SIG-M5 treated with dmso at 0.1 percent for 504 hours (cell line): ENCODE data around the gene PDZK1IP1.
"Not testable (repeated sequence)": the region's sequence is repeated elsewhere in the genome, so short reads cannot be mapped to it uniquely, and the experiment has no call there.

Source experiments
- DNase-seq: peaks from one replicate; lab custom pipeline; 2025; ENCODE audit not compliant: unreplicated experiment; lab: John Stamatoyannopoulos, UW

The PDZK1IP1 gene

DNA sequence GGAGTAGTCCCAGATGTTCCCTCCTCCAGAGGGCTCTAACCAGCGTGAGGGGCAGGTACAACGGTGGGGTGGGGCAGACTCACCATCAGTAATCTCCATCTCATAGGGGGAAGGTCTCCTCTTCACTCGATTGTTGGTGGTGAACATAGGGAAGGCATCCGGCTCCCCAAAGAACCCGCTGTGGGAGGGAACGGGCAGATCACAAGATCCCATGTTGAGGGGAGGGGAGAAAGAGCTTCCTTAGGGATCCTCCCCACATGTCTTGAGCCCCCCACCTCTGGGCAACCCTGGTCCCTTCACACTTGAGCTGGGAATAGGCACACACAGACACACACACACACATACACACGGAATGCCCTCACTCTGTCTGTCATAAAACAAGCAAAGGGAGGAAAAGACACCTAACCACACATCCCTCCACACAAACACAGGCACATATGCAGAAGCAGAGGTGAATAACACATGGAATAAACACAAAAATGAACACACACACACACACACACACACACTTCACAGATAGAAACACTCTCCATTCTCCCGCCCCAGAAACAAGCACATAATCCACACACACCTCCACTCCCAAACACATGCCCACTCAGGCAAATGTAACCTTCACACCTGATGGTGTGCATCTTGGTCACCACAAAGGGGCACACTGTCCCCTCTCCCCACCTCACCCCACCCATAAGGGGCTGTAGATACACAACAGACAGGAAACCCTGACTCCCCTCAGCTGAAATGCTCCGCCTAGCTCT, 34.3 kb upstream of the PDZK1IP1 start:
- no peak for DNase-seq

DNA sequence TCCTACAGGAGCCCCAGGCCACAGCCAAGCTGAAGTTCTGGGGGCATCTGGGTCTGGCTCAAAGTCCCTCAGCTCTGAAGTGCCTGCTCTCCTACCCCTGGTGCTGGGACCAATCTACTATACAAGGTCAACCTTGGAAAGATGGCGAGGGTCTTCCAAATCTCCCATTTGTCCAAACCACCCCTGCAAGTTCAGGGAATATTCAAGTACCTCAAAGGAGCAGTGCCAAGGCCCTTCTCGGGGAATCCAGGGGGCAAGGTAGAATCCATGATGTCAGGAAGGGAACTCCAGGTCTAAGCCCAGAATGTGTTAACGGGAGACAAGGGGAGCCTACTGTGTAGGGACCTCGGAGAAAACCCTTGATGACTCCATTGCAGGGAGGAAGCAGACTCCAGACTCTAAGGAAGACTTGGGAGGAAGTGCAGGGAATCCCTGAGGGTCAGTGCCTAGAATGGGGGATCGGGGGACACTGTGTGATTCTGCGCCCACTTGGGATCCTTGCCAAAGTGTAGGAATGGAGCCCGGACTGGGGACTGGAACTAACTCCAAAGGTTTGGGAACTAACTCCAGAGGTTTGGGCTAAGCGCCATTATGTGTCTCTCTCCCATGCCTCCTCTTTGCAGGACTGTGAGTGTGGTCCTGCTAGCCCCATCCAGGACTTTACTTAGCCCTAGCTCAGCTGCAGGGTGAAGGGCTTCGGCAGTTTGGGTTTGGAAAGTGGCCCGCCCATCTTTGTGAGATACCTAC, 33.5 kb upstream of the PDZK1IP1 start:
- DNase-seq = no peak

DNA sequence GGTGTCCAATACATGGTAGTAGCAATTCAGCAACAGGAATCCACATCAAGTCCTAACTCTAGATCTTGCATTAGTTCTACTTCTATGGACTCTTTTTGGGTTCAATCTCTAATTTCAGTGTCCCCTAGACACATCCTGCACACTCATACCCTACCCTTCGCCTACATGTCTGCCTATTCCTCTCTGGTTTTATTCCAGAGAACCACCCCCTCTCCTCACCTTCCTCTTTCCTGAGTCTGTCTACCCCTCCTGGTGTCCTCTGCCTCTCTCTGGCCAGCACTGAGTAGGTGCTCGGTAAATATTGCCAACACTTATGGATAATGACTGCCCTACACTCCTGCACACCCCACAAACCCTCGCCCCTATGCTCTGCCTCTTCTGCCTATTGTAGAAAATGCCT, 32.6 kb upstream of the PDZK1IP1 start:
- DNase-seq = no peak

DNA sequence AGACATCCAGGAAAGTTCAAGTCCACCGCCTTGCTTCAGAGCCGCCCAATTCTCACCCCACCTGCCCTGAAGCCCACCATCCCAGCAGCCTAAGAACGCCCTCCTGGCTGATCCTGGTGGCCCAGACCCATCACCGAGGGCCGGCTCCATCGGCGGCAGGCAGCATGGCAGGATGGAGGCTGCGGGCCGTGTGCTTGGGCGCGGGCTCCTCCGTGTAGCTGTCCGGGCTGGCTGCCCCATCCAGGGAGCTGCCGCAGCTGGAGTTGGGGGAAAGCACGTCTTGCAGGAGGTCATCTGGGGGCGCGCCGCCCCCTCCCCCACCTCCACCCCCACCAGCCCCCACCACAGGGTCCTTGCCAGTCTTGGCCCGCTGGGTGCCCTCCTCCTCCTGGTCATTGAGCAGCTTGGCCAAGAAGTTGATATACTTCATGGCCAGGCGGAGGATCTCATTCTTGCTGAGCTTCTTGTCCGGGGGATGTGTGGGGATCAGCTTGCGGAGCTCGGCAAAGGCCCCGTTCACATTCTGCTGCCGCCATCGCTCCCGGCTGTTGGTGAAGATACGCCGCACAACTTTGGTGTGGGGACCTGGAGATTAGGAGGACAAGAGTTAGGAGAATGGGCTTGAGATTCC, 29.9 kb upstream of the PDZK1IP1 start:
- DNase-seq = no peak

DNA sequence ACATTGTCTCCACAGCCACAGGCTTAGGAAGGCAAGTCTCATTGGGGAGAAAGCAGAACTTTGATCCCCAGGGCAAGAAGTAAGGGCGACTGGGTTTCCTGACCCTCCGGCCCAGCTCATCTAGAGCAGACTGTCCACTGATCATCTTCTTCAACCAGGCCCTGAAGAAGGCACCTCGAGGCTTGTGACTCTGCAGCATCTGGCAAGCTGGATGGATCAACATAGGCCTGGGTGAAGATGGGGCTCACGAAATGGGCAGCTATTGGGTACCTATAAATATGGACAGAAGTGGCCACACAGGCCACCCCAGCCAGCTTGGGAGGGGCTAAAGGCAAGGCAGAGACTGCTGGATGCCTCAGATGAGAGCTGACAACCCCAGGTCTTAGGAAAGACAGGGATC, 29.2 kb upstream of the PDZK1IP1 start:
- no peak for DNase-seq

DNA sequence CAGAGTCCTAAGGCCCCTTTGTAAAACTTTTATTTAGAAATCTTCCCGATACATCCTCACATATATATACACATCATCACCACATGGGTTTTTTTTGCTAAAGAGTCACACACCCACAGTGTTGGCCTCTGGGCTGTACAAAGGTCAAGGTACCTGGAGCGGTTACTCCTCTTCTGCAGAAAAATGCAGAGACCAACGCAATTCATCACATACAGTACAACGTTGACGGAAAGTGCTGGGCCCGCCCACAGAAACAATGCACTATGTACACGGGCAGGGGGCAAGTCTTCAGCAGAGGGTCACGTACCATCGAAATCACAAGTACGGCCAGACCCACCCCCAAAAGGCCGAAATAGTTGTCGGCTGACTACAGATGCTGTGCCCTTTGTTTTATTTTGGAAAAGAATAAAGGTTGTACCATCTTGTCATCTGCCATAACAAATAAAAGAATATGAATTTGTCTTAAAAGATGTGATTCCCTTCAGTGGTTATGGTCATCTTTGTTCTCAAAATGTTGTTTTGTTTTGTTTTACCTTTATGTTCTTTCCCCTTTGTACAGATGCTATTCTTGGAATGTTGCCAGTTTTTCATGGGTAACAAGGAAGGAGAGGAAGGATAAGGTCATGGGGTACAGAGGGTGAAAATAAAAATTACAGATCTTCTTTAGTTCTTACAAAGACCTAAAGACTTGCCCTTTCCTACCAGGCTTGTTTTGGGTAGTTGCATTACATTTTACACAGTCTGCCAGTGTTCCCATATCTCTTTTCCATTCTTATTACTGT, 26.6 kb upstream of the PDZK1IP1 start:
- no peak for DNase-seq

DNA sequence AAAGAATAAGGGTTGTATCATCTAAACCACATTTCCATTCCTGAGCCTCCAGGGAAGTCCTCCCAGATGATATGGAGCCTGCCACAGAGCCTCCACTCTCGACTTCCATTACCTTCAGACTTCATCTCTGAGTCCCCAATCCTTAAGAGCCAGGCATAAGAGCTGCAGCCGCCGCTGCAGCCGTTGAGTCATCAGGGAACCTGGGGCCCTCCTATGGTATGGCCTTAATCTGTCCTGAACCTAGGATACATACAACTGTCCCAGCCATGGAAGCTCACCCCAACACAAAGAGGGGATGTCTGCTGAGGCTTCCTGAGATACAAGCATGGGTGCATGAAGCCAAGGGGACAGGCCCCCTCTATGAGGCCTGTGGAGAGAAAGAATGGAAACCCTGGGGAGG, 25.9 kb upstream of the PDZK1IP1 start:
- no peak for DNase-seq

DNA sequence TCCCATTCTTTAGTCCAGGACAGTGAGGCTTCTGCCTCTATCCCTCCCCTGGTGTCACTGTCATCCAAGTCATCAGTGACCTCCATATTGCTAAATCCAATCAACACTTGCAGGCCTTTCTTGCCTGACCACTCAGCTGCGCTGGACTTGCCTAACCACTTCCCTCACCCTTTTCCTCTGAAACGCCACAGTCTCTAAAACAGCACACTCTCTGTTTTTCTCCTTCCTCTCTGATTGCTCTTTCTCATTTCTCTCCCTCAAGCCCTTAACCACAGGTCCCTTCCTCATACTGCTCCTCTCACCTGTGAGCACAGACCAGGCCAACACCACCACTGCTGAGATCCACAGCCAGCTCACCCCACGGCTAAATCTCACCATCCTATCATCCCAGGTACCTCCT, 24.7 kb upstream of the PDZK1IP1 start:
- no peak for DNase-seq

DNA sequence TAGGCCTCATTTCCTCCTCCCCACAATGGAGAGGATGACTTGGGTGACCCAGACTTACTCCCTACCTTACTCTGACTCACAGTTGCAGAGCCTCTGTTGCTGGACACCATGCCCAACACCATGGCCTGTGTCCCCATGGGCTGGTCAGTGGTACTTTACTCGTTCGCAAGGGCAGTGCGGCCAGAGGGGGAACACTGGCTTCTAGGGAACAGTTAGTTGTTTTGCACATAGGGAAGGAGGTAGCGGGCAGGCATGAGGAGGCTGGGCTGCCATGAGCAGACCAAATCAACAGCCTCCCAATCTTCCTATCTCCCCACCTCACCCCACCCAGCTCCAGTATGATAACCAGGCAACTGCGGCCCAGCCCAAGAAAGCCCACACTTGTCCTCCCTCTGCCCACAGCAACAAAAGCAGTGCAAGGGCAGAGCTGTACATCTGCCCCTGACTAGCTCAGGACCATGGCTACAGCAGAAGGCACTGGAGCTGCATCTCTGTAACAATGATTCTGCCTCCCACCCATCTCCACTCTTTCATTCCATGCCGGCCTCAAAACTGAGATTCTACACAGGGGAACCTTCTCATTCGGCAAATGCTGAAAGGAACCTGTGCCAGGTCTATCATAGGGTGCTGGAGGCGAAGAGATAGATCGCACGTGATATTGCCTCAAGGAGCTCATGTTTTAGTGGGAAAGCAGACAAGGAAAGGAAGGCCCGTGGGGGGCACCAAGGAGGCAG, 23.6 kb upstream of the PDZK1IP1 start:
- DNase-seq = no peak

DNA sequence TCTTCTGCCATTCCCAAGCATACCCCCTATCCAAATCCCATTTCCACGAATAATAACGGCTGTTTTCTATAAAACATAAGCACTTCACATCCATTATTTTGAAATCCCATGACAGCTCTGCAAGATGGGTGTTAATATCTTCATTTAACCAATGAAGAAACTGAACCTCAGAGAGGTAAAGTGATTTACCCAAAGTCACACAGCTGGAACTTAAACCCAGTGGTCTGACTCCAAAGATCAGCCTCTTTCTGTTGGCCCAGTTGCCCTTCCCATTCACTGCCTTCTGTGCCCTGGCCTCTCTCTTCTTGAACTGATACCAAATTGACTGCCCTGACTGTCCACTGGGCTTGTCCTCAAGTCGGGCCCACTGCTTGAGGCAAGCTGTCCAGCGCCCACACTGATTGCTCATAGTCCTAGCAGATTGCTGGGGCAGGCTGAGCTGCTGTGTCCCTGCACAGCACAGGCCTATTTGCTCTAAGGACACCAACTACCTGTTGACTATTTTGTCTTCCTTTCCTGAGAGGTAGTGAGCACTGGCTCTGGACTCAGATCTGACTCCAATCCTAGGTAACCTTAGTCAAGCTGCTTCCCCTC, 22.9 kb upstream of the PDZK1IP1 start:
- DNase-seq = no peak

DNA sequence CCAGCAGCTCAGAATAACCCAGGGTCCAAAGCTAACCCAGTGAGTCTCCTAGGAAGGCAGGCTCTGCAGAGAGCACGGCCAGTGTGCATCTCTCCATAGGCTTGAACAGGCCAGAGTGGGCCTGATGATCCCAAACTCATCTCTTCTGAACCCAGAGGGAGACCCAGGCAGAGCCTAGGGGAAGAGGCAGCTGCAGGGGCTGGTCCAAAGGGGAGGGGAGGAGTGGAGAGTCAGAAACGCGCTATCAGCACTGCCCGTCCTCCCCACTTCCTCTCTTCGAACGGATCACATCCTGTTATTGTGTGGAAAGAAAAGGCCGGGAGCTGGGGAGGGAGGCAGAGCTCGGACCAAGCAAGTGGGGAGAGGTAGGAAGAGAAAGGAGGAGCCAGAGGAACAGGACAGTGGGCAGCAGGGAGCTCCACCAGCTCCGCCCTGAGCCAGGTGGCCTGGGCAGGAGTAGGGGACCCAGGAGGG, 22.0 kb upstream of the PDZK1IP1 start:
- DNase-seq = peak; percentile 32

DNA sequence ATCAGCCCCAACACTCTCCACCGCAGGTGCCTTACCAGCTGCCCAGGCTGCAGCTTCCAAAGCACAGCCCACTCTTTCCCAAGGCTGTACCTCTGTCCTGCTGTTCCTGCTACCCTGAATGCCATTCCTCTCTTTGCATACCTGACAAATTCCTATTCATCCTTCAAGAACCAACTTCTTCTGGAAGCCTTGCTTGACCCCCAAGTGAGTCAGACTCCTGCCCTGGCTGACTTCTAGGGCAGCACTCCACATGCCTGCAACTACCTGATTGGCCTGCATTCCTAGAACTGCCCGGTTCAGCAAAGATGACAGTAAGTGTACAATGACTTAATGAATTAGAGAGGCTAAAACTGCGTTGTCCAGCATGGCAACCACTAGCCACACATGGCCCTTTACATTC, 20.8 kb upstream of the PDZK1IP1 start:
- no peak for DNase-seq

DNA sequence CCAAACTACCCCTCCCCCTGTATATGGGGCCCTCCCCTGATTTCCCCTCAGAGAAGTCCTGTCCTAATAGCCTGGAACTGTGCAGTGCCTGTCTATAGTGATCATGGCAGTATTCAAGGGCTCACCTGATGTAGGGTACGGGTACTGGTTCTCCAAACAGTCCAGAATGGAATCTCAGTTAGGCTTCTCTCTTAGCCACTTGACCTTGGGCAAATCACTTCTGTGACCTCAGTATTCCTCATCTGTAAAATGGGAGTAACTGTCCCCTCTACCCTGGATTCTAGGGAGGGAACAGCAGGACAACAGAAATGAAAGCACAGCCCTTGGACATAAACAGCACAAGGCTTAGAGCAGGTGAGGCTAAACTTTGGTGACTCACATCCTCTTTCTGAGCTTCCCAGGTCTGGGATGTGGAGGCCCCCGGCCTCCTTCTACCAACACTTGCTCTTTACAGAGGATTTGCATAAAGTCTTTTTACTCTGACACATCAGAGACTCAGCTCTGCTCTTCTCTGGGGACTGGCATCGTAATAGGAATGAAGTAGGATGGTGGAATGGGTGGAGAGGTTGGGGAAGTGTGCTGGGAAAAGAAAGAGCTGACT, 20.0 kb upstream of the PDZK1IP1 start:
- DNase-seq = no peak

DNA sequence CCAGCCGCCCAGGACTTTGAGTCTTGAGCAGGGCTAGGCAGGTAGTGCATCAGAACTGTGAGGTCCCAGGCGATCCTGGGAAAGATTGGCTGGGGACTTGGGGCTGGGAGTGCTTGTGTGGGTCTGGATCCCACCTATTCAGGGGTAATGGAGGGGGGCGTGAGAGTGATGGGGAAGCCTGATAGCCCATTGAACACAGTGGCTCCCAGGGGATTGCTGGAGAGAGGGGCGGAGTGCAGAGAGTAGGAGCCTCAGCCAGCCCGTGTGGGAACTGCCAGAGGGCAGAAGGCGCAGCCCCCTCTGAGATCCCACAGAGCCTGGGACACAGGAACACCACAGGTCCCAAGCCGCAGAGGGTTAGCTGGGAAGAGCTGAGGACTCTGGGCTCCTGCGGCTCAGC, 19.3 kb upstream of the PDZK1IP1 start:
- no peak for DNase-seq

DNA sequence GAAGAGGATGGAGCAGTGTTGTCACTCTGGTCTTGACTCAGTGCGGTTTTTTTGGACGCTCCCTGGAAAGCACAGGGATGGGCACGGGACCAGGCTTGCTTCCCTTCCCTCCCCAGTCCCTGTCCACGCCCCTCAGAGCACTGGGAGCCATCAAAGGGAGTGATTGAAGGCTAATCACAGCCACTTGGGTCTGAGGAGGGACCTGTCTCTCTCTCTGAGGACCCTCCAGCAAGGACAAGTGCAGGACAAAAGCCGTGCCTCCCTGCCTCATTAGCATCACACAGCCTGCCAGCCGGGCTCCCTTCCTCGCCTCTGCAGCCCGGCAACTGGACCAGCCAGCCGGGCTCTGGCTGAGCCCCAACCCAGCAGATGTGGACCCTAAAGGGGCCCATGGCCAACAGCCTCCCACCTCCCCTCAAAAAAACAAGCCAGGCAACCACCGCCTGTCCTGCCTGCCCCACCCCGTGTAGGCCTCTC, 18.6 kb upstream of the PDZK1IP1 start:
- DNase-seq = no peak

DNA sequence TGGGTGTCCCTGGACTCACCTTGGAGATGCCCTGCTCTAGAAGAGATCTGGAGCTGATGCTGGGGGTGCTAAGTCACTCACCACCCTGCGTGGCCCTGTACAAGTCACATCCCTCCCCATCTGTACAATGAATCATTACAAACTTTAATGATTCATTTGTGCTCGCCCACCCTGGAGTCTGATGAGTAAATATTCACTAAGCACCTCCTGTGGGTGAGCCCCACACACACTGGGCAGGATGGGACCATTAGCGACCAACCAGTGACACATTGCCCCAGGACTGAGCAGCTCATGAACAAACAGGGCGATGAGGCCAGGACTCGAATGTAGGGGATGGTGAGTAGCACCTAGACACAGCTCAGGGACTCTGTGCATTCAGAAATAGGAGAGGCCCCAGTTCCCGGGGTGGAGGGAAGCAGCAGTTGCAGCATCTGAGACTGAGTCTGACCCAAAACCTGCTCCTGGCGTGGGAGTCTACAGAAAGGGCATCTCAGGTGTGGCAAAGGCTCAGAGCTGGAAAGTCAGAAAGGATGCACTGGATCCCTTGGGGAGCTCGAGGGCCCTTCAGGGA, 18.1 kb upstream of the PDZK1IP1 start:
- no peak for DNase-seq

DNA sequence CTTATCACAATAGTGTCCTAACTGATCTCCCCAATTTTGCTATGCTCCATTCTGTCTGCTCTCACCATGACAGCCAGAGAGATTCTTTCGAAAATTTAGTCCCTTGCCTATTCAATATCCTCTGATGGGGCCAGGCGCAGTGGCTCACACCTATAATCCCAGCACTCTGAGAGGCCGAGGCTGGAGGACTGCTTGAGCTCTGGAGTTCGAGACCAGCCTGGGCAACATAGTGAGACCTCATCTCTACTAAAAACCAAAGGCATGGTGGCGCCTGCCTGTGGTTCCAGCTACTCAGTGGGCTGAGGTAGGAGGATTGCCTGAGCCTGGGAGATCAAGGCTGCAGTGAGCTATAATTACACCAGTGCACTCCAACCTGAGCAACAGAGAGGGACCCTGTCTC, 16.1 kb upstream of the PDZK1IP1 start:
- no peak for DNase-seq

DNA sequence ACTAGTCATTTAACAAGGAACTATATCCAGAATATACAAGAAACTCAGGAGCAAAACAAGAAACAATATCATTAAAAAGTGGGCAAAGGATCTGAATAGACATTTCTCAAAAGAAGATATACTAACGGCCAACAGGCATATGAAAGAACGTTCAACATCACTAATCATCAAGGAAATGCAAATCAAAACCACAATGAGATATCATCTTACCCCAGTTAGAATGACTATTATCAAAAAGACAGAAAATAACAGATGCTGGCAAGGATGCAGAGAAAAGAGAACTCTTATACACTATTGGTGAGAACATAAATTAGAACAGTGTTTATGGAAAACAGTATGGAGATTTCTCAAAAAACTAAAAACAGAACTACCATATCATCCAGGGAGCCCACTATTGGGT, 13.7 kb upstream of the PDZK1IP1 start:
- not testable (repeated sequence) for DNase-seq

DNA sequence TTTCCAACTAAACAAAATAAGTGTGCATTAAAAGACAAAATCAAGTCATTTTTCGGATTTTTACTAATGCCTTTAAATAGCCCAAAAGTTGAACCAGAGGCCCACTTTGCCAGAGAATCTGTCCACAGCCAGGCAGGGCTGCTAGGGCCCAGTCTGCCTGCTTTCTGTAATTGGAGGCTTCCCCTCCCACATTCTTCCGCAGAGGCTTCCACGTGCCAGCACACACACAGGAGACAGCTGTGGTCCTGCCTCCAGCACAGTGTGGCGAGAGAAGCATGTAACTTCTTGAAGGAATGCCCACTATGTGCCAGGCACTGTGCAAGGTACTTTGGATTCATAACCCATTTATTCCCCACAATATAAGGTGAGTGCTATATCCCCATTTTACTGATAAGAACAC, 11.3 kb upstream of the PDZK1IP1 start:
- DNase-seq = no peak
